HepG2 (cell line): Measurements from ENCODE around the gene AQP9. TPM values are rescaled to one million over a fixed set of nuclear protein-coding genes. Genes with fewer than 3 reads are reported as not detected.

ENCODE experiments used
- ATAC-seq: fragments of 200-7000 bp; cut with Tn5 transposase; 3 replicates; pipeline ENCODE4 v1.9.1; 2020; ENCODE audit warnings: mild to moderate bottlenecking, moderate library complexity
- BruUV-seq: library from RNA; stranded (reverse); fragments of 400-500 nt; replicated peaks from 2 replicates; lab custom pipeline; 2021; lab: Mats Ljungman, UMichigan
- CTCF ChIA-PET: fragments of 300-600 bp; formaldehyde crosslinking; extraction: SDS; loops from one replicate; lab custom pipeline; 2021; ENCODE audit warnings: low total read pairs, inconsistent platforms, low intra/inter-chr PET ratio; lab: Yijun Ruan, JAX
- POLR2A ChIA-PET: fragments of 350-600 bp; sonication (Branson Sonifier 250); formaldehyde crosslinking; loops from one replicate; lab custom pipeline; 2020; ENCODE audit warnings: antibody characterized with exemption, inconsistent platforms; lab: Yijun Ruan, JAX
- DNase-seq: peaks from one replicate; pipeline ENCODE4 v3.0.0-alpha.2; 2015; ENCODE audit warnings: low spot score
- FAIRE-seq: peaks from 3 replicates; lab custom pipeline; 2011; peaks lifted over from hg19 to GRCh38; lab: Jason Lieb, UNC
- H2AFZ ChIP-seq: one replicate; pipeline ENCODE4 v1.6.1; 2011; ENCODE audit warnings: low read length, inconsistent platforms
- H3K27ac ChIP-seq: fragments of 300-600 bp; 3 replicates; pipeline ENCODE4 v1.8.0; 2011; ENCODE audit warnings: mixed run types, mild to moderate bottlenecking, mixed read lengths, low read length, inconsistent platforms; ENCODE audit not compliant: insufficient read depth; ENCODE audit errors: extremely low read length
- H3K27me3 ChIP-seq, 2 experiments: fragments of 200-600 bp in 1 of 2; 2 replicates in 1 of 2; 3 replicates in 1 of 2; pipeline versions ENCODE4 v1.6.0 to v1.8.0; 2011; ENCODE audit warnings: low read length in 2 of 2, mild to moderate bottlenecking in 2 of 2, moderate library complexity in 2 of 2, inconsistent platforms in 1 of 2; ENCODE audit not compliant: insufficient read depth in 2 of 2, control insufficient read depth in 1 of 2
- H3K36me3 ChIP-seq, 2 experiments: fragments of 200-600 bp in 1 of 2; replicated peaks in 1 of 2; 2 replicates in 1 of 2; 3 replicates in 1 of 2; pipeline versions ENCODE4 v1.5.1 to v1.8.0; 2011; ENCODE audit warnings: low read length in 2 of 2, inconsistent platforms in 1 of 2; ENCODE audit not compliant: insufficient read depth in 2 of 2, control insufficient read depth in 1 of 2
- H3K4me1 ChIP-seq: 2 replicates; pipeline ENCODE4 v1.5.1; 2012; ENCODE audit warnings: low read length, inconsistent platforms; ENCODE audit not compliant: insufficient read depth
- H3K4me2 ChIP-seq: 2 replicates; pipeline ENCODE4 v1.6.0; 2011; ENCODE audit warnings: low read depth, low read length, inconsistent platforms
- H3K4me3 ChIP-seq, 3 experiments: fragments of 200-600 bp in 1 of 3; sonication (generic), shearing (Covaris generic) in 1 of 3; replicated peaks in 1 of 3; 2 replicates each; pipeline ENCODE4 v1.5.1; 2011 to 2016; ENCODE audit warnings: low read length in 3 of 3, inconsistent platforms in 2 of 3, low read depth in 2 of 3, mild to moderate bottlenecking in 2 of 3, control low read depth in 1 of 3, mixed read lengths in 1 of 3; ENCODE audit not compliant: insufficient read depth in 1 of 3
- H3K79me2 ChIP-seq: one replicate; pipeline ENCODE4 v1.6.1; 2011; ENCODE audit warnings: low read length, inconsistent platforms; ENCODE audit not compliant: insufficient read depth
- H3K9ac ChIP-seq: 2 replicates; pipeline ENCODE4 v1.6.0; 2011; ENCODE audit warnings: mild to moderate bottlenecking, low read depth, low read length, inconsistent platforms; ENCODE audit not compliant: insufficient read depth
- H3K9me3 ChIP-seq: 2 replicates; pipeline ENCODE4 v1.5.1; 2012; ENCODE audit warnings: mild to moderate bottlenecking, low read length
- H4K20me1 ChIP-seq: 2 replicates; pipeline ENCODE4 v1.6.0; 2011; ENCODE audit warnings: inconsistent platforms, mild to moderate bottlenecking, low read length, moderate library complexity; ENCODE audit not compliant: insufficient read depth
- CHD4 ChIP-seq: fragments of 200-600 bp; sonication (generic); IDR thresholded peaks from 2 replicates; pipeline ENCODE4 v1.7.0; 2017; ENCODE audit warnings: mild to moderate bottlenecking, low read length, borderline replicate concordance
- FOXC1 ChIP-seq: sonication (generic); formaldehyde crosslinking; IDR thresholded peaks from 2 replicates; pipeline ENCODE4 v1.8.0; 2022; ENCODE audit warnings: mild to moderate bottlenecking, missing genetic modification reagents, borderline replicate concordance
- KMT2B ChIP-seq: IDR thresholded peaks from 2 replicates; pipeline ENCODE4 v1.6.1; 2016; ENCODE audit warnings: missing genetic modification reagents, missing compliant biosample characterization
- NCOA1 ChIP-seq: sonication (generic); formaldehyde crosslinking; IDR thresholded peaks from 2 replicates; pipeline ENCODE4 v1.9.0; 2021; ENCODE audit warnings: missing genetic modification reagents
- NR3C1 ChIP-seq: sonication (generic); formaldehyde crosslinking; IDR thresholded peaks from 2 replicates; pipeline ENCODE4 v1.4.0; 2020; ENCODE audit warnings: missing genetic modification reagents
- NRL ChIP-seq: sonication (generic); formaldehyde crosslinking; IDR thresholded peaks from 2 replicates; pipeline ENCODE4 v1.5.0; 2020; ENCODE audit warnings: missing genetic modification reagents, mild to moderate bottlenecking, moderate library complexity, borderline replicate concordance
- PLRG1 ChIP-seq: fragments of 450-650 bp; conservative IDR thresholded peaks from 2 replicates; pipeline ENCODE4 v1.6.1; 2016
- REL ChIP-seq: sonication (generic); formaldehyde crosslinking; conservative IDR thresholded peaks from 2 replicates; pipeline ENCODE4 v1.8.0; 2022; ENCODE audit warnings: mild to moderate bottlenecking, missing genetic modification reagents, moderate library complexity
- ZNF20 ChIP-seq: sonication (generic); formaldehyde crosslinking; IDR thresholded peaks from 2 replicates; pipeline ENCODE4 v1.4.0; 2020; ENCODE audit warnings: mild to moderate bottlenecking, moderate library complexity, missing genetic modification reagents
- ZSCAN20 ChIP-seq: sonication (generic); formaldehyde crosslinking; IDR thresholded peaks from 2 replicates; pipeline ENCODE4 v1.4.0; 2020; ENCODE audit warnings: missing genetic modification reagents, mild to moderate bottlenecking, borderline replicate concordance
- WGBS: methylation state at CpG from one replicate; pipeline ENCODE4 v1.1.6; 2017; ENCODE audit warnings: low lambda C conversion rate; 5-methylcytosine and 5-hydroxymethylcytosine counted together
- in situ Hi-C: cut with HindIII; loops from 2 replicates; pipeline ENCODE4 v1.10.0; 2017; ENCODE audit warnings: low pct_unique_long_range_greater_than_20kb; ENCODE audit not compliant: extremely low pct_ligation_motif_present
- intact Hi-C: fragments of 100-400 bp; cut with micrococcal nuclease; formaldehyde crosslinking; loops from one replicate; pipeline ENCODE4 v1.10.0; 2022; ENCODE audit not compliant: unreplicated experiment
- polyA plus RNA-seq, 8 experiments: library from polyadenylated mRNA; depleted of rRNA in 3 of 8; stranded (reverse) in 7 of 8; unstranded in 1 of 8; fragments of >200 nt; fragmentation: Illumina TruSeq in 4 of 8; extraction: Trizol in 4 of 8; gene quantifications; 2 replicates each; pipeline versions ENCODE4 v1.2.1 to v1.2.3, GENCODE V29; 2011 to 2016; ENCODE audit warnings: low read depth in 4 of 8, missing spikeins in 1 of 8, mixed read lengths in 1 of 8; ENCODE audit not compliant: insufficient read depth in 1 of 8
- total RNA-seq, 5 experiments: library from RNA; depleted of rRNA; stranded (reverse); fragments of >200 nt; fragmentation: Illumina TruSeq; extraction: Trizol; gene quantifications; 2 replicates each; pipeline ENCODE4 v1.2.3, GENCODE V29; 2016; ENCODE audit warnings: low read depth in 1 of 5
- TF ChIP-seq, protein P1 (sequence below): sonication (generic); formaldehyde crosslinking; IDR thresholded peaks from 2 replicates; pipeline ENCODE4 v1.4.0; 2020; ENCODE audit warnings: low read depth, missing genetic modification reagents
- TF ChIP-seq, protein P2 (sequence below): sonication (generic); formaldehyde crosslinking; IDR thresholded peaks from 2 replicates; pipeline ENCODE4 v1.8.0; 2022; ENCODE audit warnings: missing genetic modification reagents, mild to moderate bottlenecking, moderate library complexity, borderline replicate concordance
- TF ChIP-seq, protein P3 (sequence below): IDR thresholded peaks from 2 replicates; pipeline ENCODE4 v1.6.1; 2012; ENCODE audit warnings: low read depth, low read length, improper control_type of control experiment

Gene AQP9
- total and polyA plus RNA-seq, 2 of the 13 experiments (the other 11 are each of a cell fraction or from before 2014, with no cell fraction given), result not detected

DNA sequence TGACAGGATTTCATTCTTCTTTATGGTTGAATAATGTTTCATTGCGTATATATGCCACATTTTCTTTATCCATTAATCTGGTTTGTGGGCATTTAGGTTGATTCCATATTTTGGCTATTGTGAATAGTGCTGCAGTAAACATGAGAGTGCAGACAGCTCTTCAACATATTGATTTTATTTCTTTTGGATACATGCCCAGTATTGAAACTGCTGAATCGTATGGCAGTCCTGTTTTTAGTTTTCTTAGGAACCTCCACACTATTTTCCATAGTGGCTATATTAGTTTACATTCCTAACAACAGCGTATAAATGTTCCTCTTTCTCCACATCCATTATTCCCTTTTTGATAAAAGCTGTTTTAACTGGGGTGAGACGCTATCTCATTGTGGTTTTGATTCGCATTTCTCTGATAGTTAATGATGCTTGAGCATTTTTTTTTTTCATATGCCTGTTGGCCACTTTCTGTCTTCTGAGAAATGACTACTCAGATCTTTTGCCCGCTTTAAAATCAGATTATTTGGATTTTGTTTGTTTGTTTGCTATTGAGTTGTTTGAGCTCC is 21.7 kb downstream of the AQP9 start:
- Histone ChIP-seq H3K4me3 (no peak overlapping the region), H3K4me1 (no peaks in the 10 kb centered on the region), H3K4me2 (no peak overlapping the region), H3K27ac (no peak overlapping the region), H3K27me3 (peaks cover 0 to 20% of the 10 kb centered on the region in 2 experiments; a peak in 2 of 5 replicates), H4K20me1 (no peaks in the 10 kb centered on the region), H3K9ac (no peak overlapping the region), H3K9me3 (no peaks in the 10 kb centered on the region), H3K36me3 (no peaks in the 10 kb centered on the region), H2AFZ (no peak overlapping the region), H3K79me2 (no peaks in the 10 kb centered on the region)
- TF ChIP-seq REL (no peak), CHD4 (no peak), ZNF20 (CRISPR knock-in tag) (no peak), NRL (no peak), KMT2B (CRISPR knock-in tag) (no peak), NR3C1 (CRISPR knock-in tag) (no peak), NCOA1 (CRISPR knock-in tag) (no peak), FOXC1 (CRISPR knock-in tag) (no peak), ZSCAN20 (CRISPR knock-in tag) (no peak), PLRG1 (no peak)
- TF ChIP-seq, protein P1, sequence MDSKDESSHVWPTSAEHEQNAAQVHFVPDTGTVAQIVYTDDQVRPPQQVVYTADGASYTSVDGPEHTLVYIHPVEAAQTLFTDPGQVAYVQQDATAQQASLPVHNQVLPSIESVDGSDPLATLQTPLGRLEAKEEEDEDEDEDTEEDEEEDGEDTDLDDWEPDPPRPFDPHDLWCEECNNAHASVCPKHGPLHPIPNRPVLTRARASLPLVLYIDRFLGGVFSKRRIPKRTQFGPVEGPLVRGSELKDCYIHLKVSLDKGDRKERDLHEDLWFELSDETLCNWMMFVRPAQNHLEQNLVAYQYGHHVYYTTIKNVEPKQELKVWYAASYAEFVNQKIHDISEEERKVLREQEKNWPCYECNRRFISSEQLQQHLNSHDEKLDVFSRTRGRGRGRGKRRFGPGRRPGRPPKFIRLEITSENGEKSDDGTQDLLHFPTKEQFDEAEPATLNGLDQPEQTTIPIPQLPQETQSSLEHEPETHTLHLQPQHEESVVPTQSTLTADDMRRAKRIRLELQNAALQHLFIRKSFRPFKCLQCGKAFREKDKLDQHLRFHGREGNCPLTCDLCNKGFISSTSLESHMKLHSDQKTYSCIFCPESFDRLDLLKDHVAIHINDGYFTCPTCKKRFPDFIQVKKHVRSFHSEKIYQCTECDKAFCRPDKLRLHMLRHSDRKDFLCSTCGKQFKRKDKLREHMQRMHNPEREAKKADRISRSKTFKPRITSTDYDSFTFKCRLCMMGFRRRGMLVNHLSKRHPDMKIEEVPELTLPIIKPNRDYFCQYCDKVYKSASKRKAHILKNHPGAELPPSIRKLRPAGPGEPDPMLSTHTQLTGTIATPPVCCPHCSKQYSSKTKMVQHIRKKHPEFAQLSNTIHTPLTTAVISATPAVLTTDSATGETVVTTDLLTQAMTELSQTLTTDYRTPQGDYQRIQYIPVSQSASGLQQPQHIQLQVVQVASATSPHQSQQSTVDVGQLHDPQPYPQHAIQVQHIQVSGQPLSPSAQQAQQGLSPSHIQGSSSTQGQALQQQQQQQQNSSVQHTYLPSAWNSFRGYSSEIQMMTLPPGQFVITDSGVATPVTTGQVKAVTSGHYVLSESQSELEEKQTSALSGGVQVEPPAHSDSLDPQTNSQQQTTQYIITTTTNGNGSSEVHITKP (CRISPR knock-in tag), result no peak
- TF ChIP-seq, protein P2, sequence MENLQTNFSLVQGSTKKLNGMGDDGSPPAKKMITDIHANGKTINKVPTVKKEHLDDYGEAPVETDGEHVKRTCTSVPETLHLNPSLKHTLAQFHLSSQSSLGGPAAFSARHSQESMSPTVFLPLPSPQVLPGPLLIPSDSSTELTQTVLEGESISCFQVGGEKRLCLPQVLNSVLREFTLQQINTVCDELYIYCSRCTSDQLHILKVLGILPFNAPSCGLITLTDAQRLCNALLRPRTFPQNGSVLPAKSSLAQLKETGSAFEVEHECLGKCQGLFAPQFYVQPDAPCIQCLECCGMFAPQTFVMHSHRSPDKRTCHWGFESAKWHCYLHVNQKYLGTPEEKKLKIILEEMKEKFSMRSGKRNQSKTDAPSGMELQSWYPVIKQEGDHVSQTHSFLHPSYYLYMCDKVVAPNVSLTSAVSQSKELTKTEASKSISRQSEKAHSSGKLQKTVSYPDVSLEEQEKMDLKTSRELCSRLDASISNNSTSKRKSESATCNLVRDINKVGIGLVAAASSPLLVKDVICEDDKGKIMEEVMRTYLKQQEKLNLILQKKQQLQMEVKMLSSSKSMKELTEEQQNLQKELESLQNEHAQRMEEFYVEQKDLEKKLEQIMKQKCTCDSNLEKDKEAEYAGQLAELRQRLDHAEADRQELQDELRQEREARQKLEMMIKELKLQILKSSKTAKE (CRISPR knock-in tag), result no peak
- TF ChIP-seq, protein P3, sequence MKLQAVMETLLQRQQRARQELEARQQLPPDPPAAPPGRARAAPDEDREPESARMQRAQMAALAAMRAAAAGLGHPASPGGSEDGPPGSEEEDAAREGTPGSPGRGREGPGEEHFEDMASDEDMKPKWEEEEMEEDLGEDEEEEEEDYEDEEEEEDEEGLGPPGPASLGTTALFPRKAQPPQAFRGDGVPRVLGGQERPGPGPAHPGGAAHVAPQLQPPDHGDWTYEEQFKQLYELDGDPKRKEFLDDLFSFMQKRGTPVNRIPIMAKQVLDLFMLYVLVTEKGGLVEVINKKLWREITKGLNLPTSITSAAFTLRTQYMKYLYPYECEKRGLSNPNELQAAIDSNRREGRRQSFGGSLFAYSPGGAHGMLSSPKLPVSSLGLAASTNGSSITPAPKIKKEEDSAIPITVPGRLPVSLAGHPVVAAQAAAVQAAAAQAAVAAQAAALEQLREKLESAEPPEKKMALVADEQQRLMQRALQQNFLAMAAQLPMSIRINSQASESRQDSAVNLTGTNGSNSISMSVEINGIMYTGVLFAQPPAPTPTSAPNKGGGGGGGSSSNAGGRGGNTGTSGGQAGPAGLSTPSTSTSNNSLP, result no peak
- ChIA-PET CTCF (no interaction called here), POLR2A (no interaction called here)
- in situ Hi-C loops (no loop called here), intact Hi-C loops (no loop called here)
- 33% methylated on average over 6 of the region's 6 CpGs for WGBS
- ATAC-seq (no peak), FAIRE-seq (no peak), DNase-seq (no peak)
- no TSS peak for BruUV-seq
